NOMO-1 (cell line): ENCODE results near the gene INPP5A.

Source experiments
- DNase-seq, 2 experiments: peaks; one replicate each; lab custom pipeline; 2025; ENCODE audit not compliant: unreplicated experiment in 2 of 2; lab: John Stamatoyannopoulos, UW

INPP5A gene

DNA sequence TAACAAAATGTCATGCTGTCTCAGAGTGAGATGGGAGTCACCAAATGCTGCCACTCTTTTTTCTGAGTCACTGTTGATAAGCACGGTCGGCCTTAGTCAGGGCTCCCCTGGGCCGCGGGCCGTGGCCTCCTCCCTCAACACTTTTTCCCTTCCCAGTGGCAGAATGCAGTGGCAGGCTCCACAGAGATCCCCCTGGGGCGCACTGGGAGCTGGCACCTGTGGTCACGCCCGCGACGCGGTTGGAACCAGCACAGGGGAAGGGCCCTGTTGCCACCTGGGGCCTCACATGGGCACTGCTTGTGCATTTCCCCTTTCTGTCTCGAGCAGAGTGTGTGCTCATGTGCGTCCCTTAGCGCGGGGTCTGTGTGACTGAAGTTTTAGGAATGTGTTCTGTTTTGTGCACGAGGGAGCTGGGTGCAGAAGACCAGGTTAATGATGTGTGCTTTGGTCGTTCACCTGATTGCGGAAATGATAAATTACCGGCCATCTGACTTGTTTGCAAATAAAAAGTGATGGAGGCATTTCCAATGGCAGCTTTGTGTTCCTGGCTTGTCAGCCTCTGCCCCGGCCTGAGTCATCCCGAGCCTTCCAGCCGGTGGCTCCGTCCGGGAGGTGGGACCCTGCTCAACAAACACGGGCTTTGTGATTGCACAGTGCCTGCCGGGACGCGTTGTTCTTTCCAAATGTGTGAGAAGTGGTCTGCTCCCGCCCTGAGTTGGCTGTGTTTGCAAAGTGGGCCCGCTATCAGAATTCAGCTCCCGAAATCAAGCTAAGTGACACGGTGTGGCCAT is 147.7 kb downstream of the INPP5A start:
- no peak for DNase-seq

DNA sequence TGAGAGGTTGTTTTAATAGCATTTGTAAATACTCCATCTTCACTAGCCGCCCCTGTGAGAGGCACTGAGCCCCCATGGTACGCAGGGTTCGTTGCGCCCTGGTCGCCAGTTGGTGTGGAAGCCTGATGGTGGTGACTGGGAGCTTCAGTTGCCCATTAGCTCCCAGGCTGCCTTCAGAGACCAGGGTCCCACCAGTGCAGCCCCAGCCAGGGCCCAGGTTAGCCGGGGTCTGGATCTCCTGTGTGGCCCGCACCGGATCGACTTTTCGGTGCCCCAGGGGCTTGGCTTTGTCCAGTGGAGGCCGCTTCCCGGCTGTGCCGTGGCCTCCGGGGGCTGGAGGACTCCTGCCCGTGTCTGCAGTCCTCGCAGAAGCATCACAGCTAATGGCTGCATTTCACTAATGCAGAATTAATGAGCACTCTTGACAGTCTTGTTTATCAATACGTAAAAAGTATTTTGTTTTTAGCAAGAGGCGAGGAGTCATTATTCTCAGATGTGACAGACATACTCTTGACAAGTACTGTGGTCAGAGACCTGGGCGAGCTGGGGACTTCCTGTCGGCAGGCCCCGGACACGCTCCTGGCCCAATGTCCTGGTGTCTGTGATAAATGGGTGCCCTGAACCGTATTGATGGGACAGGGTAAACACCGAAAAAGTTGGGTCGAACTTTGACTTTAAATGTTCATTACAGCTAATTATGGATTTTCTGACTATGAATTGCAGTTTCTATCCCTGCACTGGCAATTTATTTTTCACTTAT is 148.5 kb downstream of the INPP5A start:
- DNase-seq = no peak

DNA sequence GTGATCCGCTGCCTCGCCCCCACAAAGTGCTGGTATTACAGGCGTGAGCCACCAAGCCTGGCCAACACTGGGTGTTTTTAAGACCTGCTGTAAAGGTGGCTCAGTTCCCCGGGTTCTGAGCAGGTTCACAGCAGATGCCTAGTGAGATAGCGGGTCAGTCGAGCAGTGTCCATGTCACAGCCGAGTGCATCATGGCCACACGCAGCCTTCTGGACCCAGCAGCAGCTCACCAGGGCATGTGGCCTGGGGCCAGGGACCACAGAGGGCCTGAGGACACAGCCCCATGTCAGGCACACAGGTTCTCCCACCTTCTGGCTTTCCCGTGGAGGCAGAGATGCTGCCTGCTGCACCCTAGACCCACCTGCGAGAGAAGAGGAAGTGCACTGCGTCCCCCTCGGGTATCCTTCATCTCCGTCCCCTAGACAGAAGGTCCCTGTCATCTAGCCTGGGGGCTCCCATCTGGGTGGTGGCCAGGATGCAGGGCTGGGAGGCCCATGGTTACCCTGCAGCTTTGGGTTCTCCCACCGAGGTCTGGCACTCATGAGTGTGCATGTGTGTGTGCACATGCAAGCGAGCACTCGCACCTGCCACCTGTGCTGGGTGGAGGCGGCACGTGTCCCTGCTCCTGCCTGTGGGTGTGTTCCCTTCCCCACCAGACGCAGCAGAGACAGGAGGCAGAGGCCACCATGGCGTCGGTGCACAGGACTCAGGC is 149.8 kb downstream of the INPP5A start:
- no peak for DNase-seq

DNA sequence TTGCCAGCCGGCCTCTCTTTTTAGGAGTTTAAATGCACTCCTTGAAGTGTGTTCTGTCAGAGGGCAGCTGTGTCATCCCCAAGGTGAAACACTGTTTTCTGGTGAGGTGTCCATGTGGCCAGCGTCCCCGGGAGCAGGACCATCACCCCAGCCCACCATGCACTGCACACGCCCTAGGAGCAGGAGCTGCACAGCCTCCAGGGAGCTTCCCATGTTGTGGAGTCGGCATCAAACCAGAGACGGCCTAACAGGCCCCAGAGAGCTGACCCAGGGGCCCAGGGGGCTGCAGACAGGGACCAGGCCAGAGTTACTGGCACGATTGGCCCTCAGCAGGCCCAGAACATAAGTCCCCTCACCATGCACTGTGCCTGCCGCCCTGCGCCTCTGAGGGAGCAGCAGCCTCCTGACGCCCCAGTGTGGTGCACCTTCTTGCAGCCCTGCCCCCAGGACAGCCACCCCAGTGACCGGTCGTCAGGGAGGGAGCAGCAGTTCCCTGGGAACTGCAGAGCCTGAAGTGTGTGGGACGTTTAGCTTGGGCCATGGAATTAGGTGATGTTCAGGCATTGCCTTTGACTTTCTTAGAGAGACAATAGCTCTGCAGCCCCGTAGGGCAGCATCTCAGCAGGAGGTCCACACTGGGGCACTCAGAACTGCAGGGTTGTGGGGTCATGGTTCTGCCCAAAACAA is 150.4 kb downstream of the INPP5A start:
- DNase-seq = no peak

DNA sequence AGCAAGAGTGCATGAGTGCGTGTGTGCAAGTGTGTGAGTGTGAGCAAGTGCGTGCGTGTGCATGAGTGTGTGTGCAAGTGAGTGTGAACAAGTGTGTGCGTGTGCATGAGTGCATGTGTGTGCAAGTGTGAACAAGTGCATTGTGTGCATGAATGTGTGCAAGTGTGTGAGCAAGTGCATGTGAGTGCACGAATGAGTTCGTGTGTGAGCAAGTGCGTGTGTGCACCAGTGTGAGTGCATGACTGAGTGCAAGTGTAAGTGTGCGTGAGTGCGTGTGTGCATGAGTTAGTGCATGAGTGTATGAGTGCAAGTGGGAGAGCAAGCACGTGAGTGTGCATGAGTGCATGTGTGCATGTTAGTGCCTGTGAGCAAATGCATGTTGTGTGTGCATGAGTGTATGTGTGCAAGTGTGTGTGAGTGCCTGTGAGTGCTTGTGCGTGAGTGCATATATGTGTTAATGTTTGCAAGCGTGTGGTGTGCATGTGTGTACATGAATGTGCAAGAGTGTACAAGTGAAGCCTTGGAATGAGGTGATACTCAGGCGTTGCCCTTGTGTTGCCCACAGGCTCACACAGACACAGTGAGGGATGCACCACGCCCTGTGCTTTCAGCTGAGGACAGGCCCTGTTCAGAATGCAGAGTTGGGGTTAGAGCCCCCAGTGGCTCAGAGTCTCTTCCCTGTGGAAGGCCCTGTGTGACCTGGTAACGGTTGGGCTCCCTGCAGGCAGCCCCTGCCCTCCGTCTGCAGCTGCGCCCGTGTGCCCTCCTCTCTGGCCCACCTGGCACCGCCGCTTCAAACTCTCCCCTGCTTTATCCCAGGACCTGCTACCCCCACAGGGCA is 151.2 kb downstream of the INPP5A start:
- no peak for DNase-seq

DNA sequence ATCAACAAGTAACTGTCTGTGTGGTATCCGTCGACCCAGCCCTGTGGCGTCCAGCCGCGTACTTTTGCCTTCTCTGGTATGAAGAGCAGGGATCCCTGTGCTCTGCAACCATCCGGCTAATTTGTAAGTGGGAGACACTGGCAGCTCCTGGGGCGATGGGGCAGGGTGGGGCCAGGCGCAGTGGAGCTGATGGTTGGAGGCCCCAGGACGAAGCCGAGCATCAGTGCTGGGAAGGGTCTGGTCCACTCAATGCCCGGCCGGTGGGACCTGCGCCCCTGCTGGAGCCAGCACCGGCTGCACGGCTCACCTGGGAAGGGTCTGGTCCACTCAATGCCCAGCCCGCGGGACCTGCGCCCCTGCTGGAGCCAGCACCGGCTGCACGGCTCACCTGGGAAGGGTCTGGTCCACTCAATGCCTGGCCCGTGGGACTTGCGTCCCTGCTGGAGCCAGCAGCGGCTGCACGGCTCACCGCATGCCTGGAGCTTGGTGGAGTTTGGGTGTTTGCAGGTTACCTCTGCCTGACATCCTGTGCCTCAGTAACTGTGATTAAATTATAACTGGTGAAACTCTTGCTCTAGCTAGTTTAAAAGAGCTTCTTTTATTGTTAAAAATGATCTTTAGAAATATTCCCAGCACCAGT is 152.3 kb downstream of the INPP5A start:
- no peak for DNase-seq

DNA sequence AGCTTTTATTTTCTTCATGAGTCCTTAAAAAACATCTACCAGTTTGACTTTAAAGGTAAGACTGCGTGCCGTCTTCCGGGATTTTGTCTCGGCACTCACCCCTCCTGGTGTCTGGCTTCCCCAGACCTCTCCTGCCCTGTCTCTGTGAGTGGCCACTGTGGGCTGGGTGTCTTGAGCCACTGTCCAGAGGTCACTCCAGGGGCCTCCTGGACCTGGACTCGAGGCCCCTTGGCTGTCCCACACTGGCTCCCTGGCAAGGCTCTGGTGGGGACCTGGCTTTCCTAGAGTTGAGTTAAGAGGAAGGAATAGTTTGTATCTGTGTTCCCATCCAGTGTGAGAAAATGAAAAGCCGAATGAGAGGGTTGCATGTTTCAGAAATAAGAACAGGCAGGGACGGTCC is 152.8 kb downstream of the INPP5A start:
- DNase-seq = no peak

DNA sequence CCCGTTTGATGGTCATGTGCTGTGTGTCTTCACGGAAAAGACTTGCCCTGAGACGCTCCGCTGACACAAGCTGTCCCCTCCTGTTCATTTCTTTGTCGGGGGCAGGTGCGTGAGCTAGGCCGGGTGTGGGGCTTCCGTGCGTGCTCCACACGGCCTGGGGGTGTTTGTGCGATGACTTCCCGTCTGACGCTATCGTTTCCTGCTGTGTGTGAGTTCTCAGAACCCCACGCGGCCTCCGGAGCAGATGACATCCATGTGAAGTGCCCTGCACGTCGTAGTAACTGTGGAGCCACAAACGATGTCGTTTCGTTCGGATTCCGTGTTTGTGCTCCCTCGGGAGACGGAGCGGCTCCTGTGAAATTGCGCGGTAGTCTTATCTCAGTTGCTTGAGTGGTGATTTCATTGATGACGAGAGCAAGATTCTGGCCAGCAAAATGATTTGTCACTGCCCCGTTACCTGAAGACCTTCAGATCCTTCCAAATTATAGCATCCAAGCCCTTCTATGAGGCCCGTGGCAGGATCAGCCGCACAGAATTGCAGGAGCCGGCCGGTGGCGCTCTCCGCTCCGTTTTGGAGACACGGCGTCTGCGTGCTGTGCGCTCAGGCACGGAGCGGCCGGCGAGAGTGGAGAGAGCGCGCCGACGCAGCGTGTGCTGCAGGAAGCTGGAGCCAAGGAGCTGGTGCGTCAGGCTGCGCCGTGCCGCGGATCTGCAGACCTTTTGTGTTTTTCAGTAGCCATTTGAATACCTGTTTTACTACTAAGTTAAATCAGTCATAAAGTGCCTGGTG is 153.4 kb downstream of the INPP5A start:
- DNase-seq = no peak

DNA sequence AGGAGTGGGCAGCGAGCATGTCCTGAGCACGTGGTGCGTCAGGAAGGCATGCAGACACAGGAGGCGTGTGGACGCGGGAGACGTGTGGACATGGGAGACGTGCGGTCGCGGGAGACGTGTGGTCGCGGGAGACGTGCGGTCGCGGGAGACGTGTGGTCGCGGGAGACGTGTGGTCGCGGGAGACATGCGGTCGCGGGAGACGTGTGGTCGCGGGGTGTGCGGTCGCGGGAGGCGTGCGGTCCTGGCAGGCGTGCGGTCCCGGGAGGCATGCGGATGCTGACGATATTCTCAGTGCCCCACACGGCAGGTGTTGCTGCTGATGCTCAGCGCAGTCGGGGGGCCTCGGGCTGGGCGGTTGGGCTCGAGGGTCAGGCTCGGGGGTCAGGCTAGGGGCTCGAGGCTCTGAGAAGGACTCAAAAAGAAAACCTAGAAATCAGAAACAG is 154.1 kb downstream of the INPP5A start:
- no peak for DNase-seq

DNA sequence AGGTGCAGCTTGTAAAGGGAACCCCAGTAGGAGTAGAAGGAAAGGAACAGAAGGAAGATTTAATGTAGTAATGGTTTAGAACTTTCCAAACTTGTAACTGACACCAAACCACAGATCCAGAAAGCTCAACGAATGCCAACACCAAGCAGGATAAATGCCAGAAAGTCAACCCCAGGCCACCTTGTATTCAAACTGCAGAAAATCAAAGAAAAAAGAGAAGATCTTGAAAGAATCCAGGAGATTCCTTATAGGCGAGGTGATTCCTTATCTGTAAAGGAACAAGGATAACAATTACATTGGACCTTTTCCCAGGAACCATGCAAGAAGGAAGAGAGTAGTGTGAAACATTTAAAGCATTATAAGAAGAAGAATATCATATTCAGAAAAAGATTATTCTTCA is 154.7 kb downstream of the INPP5A start:
- DNase-seq = no peak

DNA sequence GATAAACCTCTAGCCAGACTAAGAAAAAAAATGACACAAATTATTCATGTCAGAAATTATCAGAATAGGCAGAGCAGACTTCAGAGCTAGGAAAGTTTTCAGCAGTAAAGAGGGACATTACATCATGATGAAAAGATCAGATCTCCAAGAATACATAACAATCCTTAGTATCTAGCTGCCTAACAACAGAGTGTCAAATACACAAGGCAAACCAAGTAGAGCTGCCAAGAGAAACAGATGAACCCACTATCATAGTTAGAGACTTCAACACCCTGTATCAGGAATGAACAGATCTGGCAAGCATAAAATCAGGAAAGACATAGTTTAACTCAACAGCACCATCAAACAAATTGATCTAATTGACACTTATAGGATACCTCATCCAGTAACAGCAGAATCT is 156.1 kb downstream of the INPP5A start:
- DNase-seq = no peak

DNA sequence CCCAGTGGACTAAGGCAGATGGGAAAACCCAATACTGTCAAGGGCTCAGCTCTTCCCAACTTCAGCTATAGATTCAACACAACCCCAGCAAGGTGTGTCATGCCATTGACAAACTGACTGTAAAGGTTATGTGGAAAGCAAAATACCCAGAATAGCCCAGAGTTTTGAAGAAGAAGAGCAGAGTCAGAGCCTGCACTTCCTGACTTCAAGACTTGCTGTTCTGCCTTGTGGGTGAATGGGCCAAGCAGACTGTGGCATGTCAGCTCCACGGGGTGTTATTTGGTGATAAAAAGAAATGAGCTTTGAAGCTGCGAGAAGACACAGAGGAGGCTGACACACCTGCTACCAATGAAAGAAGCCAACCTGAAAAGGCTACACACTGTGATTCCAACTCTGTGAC is 158.6 kb downstream of the INPP5A start:
- DNase-seq = no peak

DNA sequence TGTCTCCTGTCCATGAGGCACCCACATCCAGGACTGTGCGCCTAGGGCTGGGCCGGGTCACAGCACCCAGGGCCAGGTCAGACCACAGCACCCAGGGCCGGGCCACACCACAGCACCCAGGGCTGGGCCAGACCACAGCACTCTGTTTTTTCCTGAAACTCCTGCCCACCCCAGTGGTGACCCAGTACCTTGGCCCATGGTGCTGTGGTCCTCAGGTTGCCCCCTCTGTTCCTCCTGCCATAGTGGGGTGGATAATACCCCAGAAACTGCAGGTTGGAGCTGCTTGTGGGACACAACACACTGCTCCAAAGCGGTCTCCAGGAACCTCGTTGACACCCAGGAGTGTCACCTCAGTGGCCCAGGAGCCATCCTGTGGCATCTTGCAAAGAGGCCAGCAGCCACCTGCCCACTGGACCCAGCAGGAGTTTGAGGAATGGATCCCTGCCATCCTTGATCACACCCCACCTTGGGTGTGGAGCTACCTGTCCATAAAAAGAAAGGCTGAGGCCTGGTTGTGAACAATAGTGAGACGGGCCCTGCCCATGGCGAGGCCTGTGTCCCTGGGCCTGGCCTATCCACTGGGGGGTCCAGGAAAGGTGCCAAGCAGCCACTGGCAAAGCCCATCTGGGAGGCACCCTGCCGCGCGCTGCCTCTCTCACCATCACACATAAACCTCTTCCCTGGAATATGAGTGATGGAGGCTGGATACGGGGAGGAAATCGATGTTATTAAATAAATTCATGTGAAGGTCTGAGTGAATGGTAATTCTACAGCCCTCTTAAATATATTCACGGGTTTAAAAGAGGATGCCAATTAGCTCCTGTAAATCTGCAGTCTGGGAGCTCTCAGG is 159.4 kb downstream of the INPP5A start:
- no peak for DNase-seq

DNA sequence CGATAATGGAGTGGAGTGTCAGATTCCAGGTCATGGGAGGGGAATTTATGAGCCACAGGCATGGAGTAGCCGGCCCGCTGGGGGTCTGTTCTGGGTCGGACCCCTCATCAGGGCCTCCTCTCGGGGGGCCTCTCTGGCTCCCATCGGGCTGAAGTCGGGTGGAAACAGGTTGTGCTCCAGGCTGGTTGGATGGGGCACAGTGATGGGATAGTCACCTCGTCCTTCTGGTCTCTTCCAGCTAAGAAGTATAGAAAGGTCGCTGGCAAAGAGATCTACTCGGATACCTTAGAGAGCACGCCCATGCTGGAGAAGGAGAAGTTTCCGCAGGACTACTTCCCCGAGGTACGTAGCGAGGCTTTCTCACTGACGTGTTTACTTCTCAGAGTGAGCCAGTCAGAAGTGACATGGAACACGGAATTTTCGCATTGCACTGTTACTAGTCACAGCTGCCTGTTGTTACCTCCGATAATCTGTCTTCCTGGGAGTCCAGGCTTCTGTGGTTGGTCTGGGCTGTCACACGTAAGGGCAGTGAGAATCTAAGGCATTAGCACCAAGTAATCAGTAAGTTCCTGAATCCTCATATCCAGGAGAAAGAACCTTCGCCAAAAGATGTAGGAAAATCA is 160.1 kb downstream of the INPP5A start:
- no peak for DNase-seq

DNA sequence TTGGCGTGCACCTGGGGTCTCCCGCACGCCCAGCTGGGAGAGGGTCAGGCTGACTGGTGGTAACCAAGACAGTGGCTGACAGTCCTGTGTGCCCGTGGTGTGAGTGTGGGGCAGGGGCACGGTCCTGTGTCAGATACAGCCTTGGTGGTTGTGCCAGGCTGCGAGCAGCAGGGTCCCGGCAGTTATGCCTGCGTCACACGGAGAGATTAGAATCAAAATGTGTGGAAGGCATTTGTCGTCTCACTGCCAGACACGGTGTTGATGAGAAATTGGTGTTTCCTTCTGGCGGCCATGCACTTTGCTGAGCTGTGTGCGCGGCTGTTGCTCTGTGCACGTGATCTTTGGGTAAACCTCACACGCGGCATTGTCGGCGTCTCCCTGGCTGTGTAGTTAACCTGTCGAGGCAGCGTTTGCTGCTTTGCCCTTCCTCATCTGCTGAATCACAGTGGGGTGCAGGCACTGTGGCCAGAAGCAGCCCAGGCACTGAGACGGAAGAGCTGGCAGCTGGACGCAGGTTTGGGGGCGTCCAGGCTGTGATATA is 160.7 kb downstream of the INPP5A start:
- DNase-seq = no peak

DNA sequence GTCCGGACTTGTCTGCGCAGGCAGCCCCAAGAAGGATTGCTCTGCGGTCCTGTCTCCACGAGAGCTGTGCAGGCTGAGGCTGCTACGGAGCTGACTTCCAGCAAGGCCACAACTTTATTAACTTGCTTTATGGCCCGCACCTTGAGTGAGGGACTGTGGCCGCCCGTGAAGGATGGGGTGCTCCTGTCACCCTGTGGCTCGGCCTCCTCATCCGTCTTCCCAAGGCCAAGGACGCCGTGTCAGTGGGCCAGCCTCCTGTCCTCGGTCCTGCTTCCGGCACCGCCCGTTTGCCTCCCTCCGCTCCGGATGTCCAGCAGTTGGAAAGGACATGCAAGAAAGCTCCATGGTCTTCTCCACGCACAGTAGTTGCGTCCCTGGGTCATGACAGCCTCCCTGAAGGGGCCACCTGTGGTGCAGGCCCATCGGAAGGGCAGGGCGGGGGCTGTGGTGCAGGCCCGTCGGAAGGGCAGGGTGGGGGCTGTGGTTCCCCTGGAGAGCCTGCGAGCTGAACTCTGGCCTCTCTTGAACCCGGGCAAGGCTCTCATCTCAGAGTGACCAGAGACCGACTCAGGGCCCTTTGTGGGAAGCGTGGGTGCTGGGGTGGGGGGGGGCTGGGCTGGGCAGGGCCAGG is 161.3 kb downstream of the INPP5A start:
- DNase-seq = no peak
